ENCODE data around the gene FUT8. TPM values are rescaled to one million over a fixed set of nuclear protein-coding genes. Genes with fewer than 3 reads are reported as not detected.

Gene FUT8
- total RNA-seq, 2 donors from 2014 or later = 9.5 to 13.5 TPM

DNA sequence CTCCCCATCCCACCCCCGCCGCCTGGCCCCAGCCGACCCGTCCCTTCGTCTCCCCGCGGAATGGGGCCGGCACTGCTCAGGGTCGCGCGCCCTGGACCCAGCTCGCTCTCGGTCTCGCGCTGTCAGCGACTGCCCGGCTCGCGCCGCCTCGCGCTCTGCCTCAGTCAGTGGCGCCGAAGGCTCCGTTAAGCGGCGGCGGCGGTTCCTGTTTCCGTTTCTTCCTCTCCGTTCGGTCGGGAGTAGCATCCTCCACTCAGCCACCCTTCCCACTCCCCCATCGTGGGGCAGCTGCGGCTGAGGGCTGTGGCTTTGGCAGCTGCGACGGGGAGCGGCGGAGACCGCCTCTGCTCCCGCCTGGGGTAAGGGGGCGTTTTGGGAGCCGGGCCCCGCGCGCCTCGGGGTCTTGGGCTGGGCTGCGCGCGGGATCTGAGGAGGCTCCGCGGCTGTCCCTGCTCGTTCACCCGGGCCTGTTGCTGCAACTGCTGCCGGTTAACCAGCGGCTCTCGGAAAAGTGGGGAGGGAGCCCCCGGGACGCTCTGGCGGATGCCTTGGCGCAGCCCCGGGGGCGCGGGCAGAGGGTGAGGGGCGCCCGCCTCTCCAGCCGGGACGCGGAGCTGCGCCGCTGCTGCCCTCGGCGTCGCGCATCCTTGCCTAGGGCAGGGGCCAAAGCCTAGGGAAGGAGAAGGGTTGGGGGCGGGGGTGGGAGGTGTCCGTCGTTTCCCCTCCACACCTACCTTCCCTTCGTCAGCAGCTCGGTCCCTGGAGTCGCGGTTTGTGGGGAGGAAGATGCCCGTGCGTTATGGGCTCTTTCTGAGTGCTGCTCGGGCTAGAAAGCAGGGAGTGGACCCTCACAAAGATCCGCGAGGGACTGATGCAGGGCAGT, 567 bp downstream of the FUT8 start:
- peak overlapping the region; percentile 70 to 95 for H3K4me3 ChIP-seq
- no peaks in the 10 kb centered on the region for H3K36me3 ChIP-seq
- H3K27ac ChIP-seq = peak overlapping the region; percentile 93 to 95
- no peaks in the 10 kb centered on the region for H3K9me3 ChIP-seq
- peaks cover 0 to 12% of the 10 kb centered on the region in 2 donors for H3K4me1 ChIP-seq
- TF ChIP-seq, protein P1, sequence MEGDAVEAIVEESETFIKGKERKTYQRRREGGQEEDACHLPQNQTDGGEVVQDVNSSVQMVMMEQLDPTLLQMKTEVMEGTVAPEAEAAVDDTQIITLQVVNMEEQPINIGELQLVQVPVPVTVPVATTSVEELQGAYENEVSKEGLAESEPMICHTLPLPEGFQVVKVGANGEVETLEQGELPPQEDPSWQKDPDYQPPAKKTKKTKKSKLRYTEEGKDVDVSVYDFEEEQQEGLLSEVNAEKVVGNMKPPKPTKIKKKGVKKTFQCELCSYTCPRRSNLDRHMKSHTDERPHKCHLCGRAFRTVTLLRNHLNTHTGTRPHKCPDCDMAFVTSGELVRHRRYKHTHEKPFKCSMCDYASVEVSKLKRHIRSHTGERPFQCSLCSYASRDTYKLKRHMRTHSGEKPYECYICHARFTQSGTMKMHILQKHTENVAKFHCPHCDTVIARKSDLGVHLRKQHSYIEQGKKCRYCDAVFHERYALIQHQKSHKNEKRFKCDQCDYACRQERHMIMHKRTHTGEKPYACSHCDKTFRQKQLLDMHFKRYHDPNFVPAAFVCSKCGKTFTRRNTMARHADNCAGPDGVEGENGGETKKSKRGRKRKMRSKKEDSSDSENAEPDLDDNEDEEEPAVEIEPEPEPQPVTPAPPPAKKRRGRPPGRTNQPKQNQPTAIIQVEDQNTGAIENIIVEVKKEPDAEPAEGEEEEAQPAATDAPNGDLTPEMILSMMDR (IDR thresholded peaks at IDR 0.05) = no peak
- H3K27me3 ChIP-seq = no peaks in the 10 kb centered on the region
- DNase-seq (ENCODE audit: low spot score) = peak; percentile 66

GRCh38 chr14:65413739-65414045, 1.2 kb downstream of the FUT8 start:
- TF ChIP-seq, protein P1 (IDR thresholded peaks at IDR 0.05) = no peak
- H3K27ac ChIP-seq = peak overlapping the region; percentile 93 to 95

DNA sequence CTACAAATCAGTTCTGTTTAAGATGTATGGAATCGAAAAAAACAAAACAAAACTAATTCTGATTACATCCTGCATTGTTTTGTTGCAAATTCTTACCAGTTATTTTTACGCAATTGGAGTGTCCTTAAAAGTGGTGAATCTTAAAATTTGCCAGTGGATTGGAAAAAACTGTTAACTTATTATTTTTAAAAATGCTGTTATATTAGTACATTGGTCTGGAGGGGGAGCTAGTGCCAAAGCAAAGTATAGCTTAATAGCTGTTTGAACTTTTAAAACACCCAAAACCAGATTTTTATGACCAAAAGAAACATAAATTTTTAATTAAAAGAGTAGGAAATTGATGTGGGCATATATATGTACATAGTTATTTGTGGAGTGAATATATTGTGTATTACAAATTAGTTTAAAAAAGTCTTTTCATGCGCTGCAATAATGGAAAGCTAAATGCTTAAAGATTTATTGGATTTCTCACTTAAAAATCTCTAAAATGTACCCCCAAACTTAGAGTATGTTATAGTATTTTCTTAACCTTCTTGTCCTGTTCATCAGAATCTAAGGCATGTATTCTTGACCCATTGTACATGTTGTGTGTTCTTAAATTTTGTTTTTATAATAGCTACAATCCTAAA, 2.5 kb downstream of the FUT8 start:
- Histone ChIP-seq H3K4me3 (no peak overlapping the region), H3K36me3 (no peaks in the 10 kb centered on the region), H3K27ac (no peak overlapping the region), H3K4me1 (peaks cover 0 to 12% of the 10 kb centered on the region in 2 donors), H3K9me3 (no peaks in the 10 kb centered on the region), H3K27me3 (no peaks in the 10 kb centered on the region)
- DNase-seq (ENCODE audit: low spot score) = no peak
- TF ChIP-seq, protein P1 (IDR thresholded peaks at IDR 0.05) = peak; percentile 21 to 69

More at GRCh38 chr14:65413739-65414045, 1.2 kb downstream of the FUT8 start:
- Histone ChIP-seq H3K27me3 (no peaks in the 10 kb centered on the region), H3K9me3 (no peaks in the 10 kb centered on the region), H3K4me1 (peaks cover 0 to 12% of the 10 kb centered on the region in 2 donors), H3K4me3 (peak overlapping the region; percentile 70 to 95), H3K36me3 (no peaks in the 10 kb centered on the region)
- no peak for DNase-seq (ENCODE audit: low spot score)

- H3K4me1 ChIP-seq = peaks cover 0 to 12% of the 10 kb centered on the region in 2 donors
- TF ChIP-seq, protein P1 (IDR thresholded peaks at IDR 0.05) = no peak
- H3K27me3 ChIP-seq = no peaks in the 10 kb centered on the region
Observed at GRCh38 chr14:65415613-65416012, 3.1 kb downstream of the FUT8 start.

DNA sequence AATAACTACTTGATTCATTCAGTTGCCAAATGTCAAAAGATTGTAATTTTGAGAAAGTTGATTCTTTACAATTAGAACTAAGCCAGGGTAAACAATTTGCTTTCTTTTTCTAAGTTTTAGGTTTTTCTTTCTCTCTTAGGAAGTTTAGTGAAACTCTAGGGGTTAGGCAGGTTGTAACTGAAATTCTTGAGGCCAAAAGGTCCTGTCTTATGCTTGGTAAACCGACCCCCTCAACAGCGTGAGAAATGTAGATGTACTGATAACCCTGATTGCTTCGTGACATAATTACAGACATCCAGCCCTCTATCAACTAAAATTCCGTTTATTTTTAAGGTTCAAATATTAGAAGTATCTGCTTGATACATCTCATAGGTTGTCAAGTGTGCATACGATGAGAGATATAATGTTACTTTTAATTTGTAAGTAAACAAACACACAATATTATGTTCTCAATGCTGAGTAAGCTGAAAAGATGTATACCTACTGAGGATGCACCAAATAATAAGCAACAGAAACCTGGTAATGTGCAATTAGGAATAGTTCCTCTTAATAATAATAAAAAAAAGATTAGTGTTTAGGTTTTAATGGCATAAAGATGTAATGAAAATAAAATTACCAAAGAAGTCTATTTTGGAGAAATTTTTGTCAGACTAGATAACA, 7.2 kb downstream of the FUT8 start:
- DNase-seq (ENCODE audit: low spot score) = no peak
- Histone ChIP-seq H3K4me3 (no peak overlapping the region), H3K9me3 (no peaks in the 10 kb centered on the region), H3K27me3 (no peaks in the 10 kb centered on the region), H3K36me3 (no peaks in the 10 kb centered on the region), H3K27ac (no peak overlapping the region), H3K4me1 (peaks cover 0 to 8% of the 10 kb centered on the region in 2 donors)
- TF ChIP-seq, protein P1 (IDR thresholded peaks at IDR 0.05) = no peak

More at GRCh38 chr14:65415613-65416012, 3.1 kb downstream of the FUT8 start:
- H3K9me3 ChIP-seq = no peaks in the 10 kb centered on the region
- no peak overlapping the region for H3K4me3 ChIP-seq
- H3K36me3 ChIP-seq = no peaks in the 10 kb centered on the region
- no peak overlapping the region for H3K27ac ChIP-seq
- DNase-seq (ENCODE audit: low spot score) = no peak
